HUES48 (cell line): Measurements from ENCODE around the gene GCK.

Source experiments
- H3K27ac ChIP-seq: one replicate; pipeline ENCODE4 v1.7.0; 2013; ENCODE audit warnings: low read depth, low read length, inconsistent platforms
- H3K27me3 ChIP-seq: 2 replicates; pipeline ENCODE4 v1.6.1; 2013; ENCODE audit warnings: mild to moderate bottlenecking, low read length; ENCODE audit not compliant: control insufficient read depth, insufficient read depth
- H3K36me3 ChIP-seq: 2 replicates; pipeline ENCODE4 v1.6.1; 2013; ENCODE audit warnings: low read length; ENCODE audit not compliant: control insufficient read depth, insufficient read depth
- H3K4me1 ChIP-seq: 2 replicates; pipeline ENCODE4 v1.6.1; 2013; ENCODE audit warnings: mild to moderate bottlenecking, low read length; ENCODE audit not compliant: control insufficient read depth, insufficient read depth
- H3K4me3 ChIP-seq: 2 replicates; pipeline ENCODE4 v1.5.1; 2013; ENCODE audit warnings: mild to moderate bottlenecking, low read depth, low read length
- H3K9ac ChIP-seq: 2 replicates; pipeline ENCODE4 v1.6.1; 2013; ENCODE audit warnings: mild to moderate bottlenecking, low read depth, low read length, moderate library complexity
- H3K9me3 ChIP-seq: 2 replicates; pipeline ENCODE4 v1.6.1; 2013; ENCODE audit warnings: low read length; ENCODE audit not compliant: control insufficient read depth, insufficient read depth

The GCK gene

GRCh38 chr7:44122529-44122928, 66.7 kb downstream of the GCK start:
- peak overlapping the region; percentile 84 for H3K9ac ChIP-seq
- no peaks in the 10 kb centered on the region; the same call in 1 of the 2 replicates for H3K4me1 ChIP-seq
- H3K4me3 ChIP-seq, result peak overlapping the region; percentile 94
- peak overlapping the region; percentile 52 for H3K27ac ChIP-seq
- no peaks in the 10 kb centered on the region for H3K9me3 ChIP-seq
- H3K36me3 ChIP-seq, result peaks cover 43% of the 10 kb centered on the region
- H3K27me3 ChIP-seq, result peaks cover 5% of the 10 kb centered on the region

GRCh38 chr7:44121761-44122420, 67.3 kb downstream of the GCK start:
- no peaks in the 10 kb centered on the region for H3K9me3 ChIP-seq
- no peak overlapping the region for H3K9ac ChIP-seq
- H3K27me3 ChIP-seq, result peaks cover 5% of the 10 kb centered on the region
- H3K4me3 ChIP-seq, result 0 out of 2 replicates have a peak overlapping the region, but pooled peaks have one; percentile 94
- H3K27ac ChIP-seq, result no peak overlapping the region
- no peaks in the 10 kb centered on the region; the same call in 1 of the 2 replicates for H3K4me1 ChIP-seq
- peaks cover 49% of the 10 kb centered on the region for H3K36me3 ChIP-seq

- Histone ChIP-seq H3K9ac (no peak overlapping the region), H3K36me3 (peaks cover 64% of the 10 kb centered on the region), H3K27me3 (peaks cover 5% of the 10 kb centered on the region), H3K4me3 (no peak overlapping the region), H3K9me3 (no peaks in the 10 kb centered on the region), H3K27ac (no peak overlapping the region), H3K4me1 (no peaks in the 10 kb centered on the region; the same call in 1 of the 2 replicates)
Measured at GRCh38 chr7:44120395-44120794, 68.8 kb downstream of the GCK start.

GRCh38 chr7:44119829-44120380, 69.3 kb downstream of the GCK start:
- Histone ChIP-seq H3K9ac (no peak overlapping the region), H3K36me3 (peaks cover 69% of the 10 kb centered on the region), H3K27me3 (peaks cover 3% of the 10 kb centered on the region; the same call in 1 of the 2 replicates), H3K4me1 (no peaks in the 10 kb centered on the region; the same call in 1 of the 2 replicates), H3K27ac (no peak overlapping the region), H3K4me3 (no peak overlapping the region), H3K9me3 (no peaks in the 10 kb centered on the region)

- no peaks in the 10 kb centered on the region; the same call in 1 of the 2 replicates for H3K4me1 ChIP-seq
- no peaks in the 10 kb centered on the region for H3K9me3 ChIP-seq
- H3K9ac ChIP-seq, result no peak overlapping the region
- peaks cover 84% of the 10 kb centered on the region for H3K36me3 ChIP-seq
- no peak overlapping the region for H3K27ac ChIP-seq
- no peak overlapping the region for H3K4me3 ChIP-seq
- H3K27me3 ChIP-seq, result no peaks in the 10 kb centered on the region
Measured at GRCh38 chr7:44117801-44118429, 71.3 kb downstream of the GCK start.

- Histone ChIP-seq H3K9ac (no peak overlapping the region), H3K4me3 (no peak overlapping the region), H3K4me1 (no peaks in the 10 kb centered on the region; the same call in 1 of the 2 replicates), H3K27me3 (no peaks in the 10 kb centered on the region), H3K36me3 (peaks cover 83% of the 10 kb centered on the region), H3K9me3 (no peaks in the 10 kb centered on the region), H3K27ac (no peak overlapping the region)
Measured at GRCh38 chr7:44116789-44117666, 72.2 kb downstream of the GCK start.

GRCh38 chr7:44116087-44116788, 73.0 kb downstream of the GCK start:
- Histone ChIP-seq H3K9ac (no peak overlapping the region), H3K27me3 (no peaks in the 10 kb centered on the region), H3K27ac (no peak overlapping the region), H3K4me3 (no peak overlapping the region), H3K36me3 (peaks cover 82% of the 10 kb centered on the region), H3K9me3 (no peaks in the 10 kb centered on the region), H3K4me1 (no peaks in the 10 kb centered on the region)

- Histone ChIP-seq H3K9me3 (no peaks in the 10 kb centered on the region), H3K27ac (no peak overlapping the region), H3K4me3 (no peak overlapping the region), H3K36me3 (peaks cover 82% of the 10 kb centered on the region), H3K4me1 (no peaks in the 10 kb centered on the region), H3K9ac (no peak overlapping the region), H3K27me3 (no peaks in the 10 kb centered on the region)
Measured at GRCh38 chr7:44114586-44115310, 74.5 kb downstream of the GCK start.

GRCh38 chr7:44113764-44114354, 75.4 kb downstream of the GCK start:
- Histone ChIP-seq H3K27ac (no peak overlapping the region), H3K9me3 (no peaks in the 10 kb centered on the region), H3K9ac (no peak overlapping the region), H3K27me3 (no peaks in the 10 kb centered on the region), H3K36me3 (peaks cover 77% of the 10 kb centered on the region), H3K4me1 (no peaks in the 10 kb centered on the region), H3K4me3 (no peak overlapping the region)
